Gastroesophageal sphincter (tissue), 4 donors: Measurements from ENCODE around the gene PCSK4. TPM values are rescaled to one million over a fixed set of nuclear protein-coding genes. Genes with fewer than 3 reads are reported as not detected.

ENCODE experiments used
- ATAC-seq: fragments of 150-250 bp; one replicate; pipeline ENCODE4 v1.9.1; 2016; ENCODE audit warnings: mild to moderate bottlenecking, moderate library complexity
- H3K27ac ChIP-seq, 4 donors: fragments of 200-600 bp; sonication (generic) in 3 of 4; 1 replicate in 3 of 4; 2 replicates in 1 of 4; pipeline ENCODE4 v1.5.1; 2016 to 2019
- H3K27me3 ChIP-seq: fragments of 200-600 bp; sonication (generic); one replicate; pipeline ENCODE4 v1.5.1; 2019
- H3K36me3 ChIP-seq, 2 donors: fragments of 200-600 bp; sonication (generic); one replicate each; pipeline ENCODE4 v1.5.1; 2019; ENCODE audit warnings: control low read depth in 1 of 2
- H3K4me1 ChIP-seq, 3 donors: fragments of 200-600 bp; sonication (generic); 1 replicate in 2 of 3; 2 replicates in 1 of 3; pipeline ENCODE4 v1.5.1; 2016 to 2019; ENCODE audit warnings: control low read depth in 2 of 3
- H3K4me3 ChIP-seq, 2 donors: fragments of 200-600 bp; sonication (generic); one replicate each; pipeline ENCODE4 v1.5.1; 2019; ENCODE audit warnings: mild to moderate bottlenecking in 1 of 2, moderate library complexity in 1 of 2
- H3K9me3 ChIP-seq, 3 donors: fragments of 200-600 bp; sonication (generic); one replicate each; pipeline ENCODE4 v1.5.1; 2017 to 2019; ENCODE audit warnings: control low read depth in 2 of 3
- CTCF ChIP-seq, 4 experiments: fragments of 200-600 bp in 2 of 4; fragments of 450-650 bp in 2 of 4; sonication (generic) in 1 of 4; IDR thresholded peaks; one replicate each; pipeline ENCODE4 v1.5.1; 2017 to 2019; ENCODE audit warnings: antibody characterized with exemption in 4 of 4, mild to moderate bottlenecking in 2 of 4, moderate library complexity in 2 of 4
- EP300 ChIP-seq: sonication (generic); formaldehyde crosslinking; IDR thresholded peaks from one replicate; pipeline ENCODE4 v1.6.1; 2017; ENCODE audit warnings: antibody characterized with exemption, mild to moderate bottlenecking
- POLR2A ChIP-seq, 2 donors: fragments of 450-650 bp; IDR thresholded peaks; one replicate each; pipeline ENCODE4 v1.6.1; 2017; ENCODE audit warnings: antibody characterized with exemption in 2 of 2, mild to moderate bottlenecking in 2 of 2, moderate library complexity in 1 of 2
- POLR2AphosphoS5 ChIP-seq: sonication (generic); formaldehyde crosslinking; IDR thresholded peaks from one replicate; pipeline ENCODE4 v1.6.1; 2017; ENCODE audit warnings: antibody characterized with exemption
- WGBS, 2 donors: methylation state at CpG; one replicate each; pipeline ENCODE4 v1.1.5; 2018; ENCODE audit warnings: low coverage in 1 of 2; 5-methylcytosine and 5-hydroxymethylcytosine counted together
- total RNA-seq, 4 donors: library from RNA; depleted of rRNA; stranded (reverse); fragments of >200 nt; gene quantifications; one replicate each; pipeline ENCODE4 v1.1.0, GENCODE V29; 2016

The PCSK4 gene
- total RNA-seq, 4 donors from 2014 or later = 0.94 to 2.2 (median 2.0) TPM

GRCh38 chr19:1472231-1473084 lies 17.7 kb downstream of the PCSK4 start:
- H3K27me3 ChIP-seq = peaks cover 74% of the 10 kb centered on the region
- no peaks in the 10 kb centered on the region for H3K9me3 ChIP-seq
- WGBS, 2 donors = 34 to 50% methylated on average over 6 to 8 of the region's 44 CpGs
- TF ChIP-seq CTCF (IDR thresholded peaks at IDR 0.05) = no peak
- no peak for TF ChIP-seq POLR2A (IDR thresholded peaks at IDR 0.05)
- no peak for TF ChIP-seq EP300
- no peak for TF ChIP-seq POLR2AphosphoS5
- H3K36me3 ChIP-seq = peaks cover 0 to 35% of the 10 kb centered on the region in 2 donors
- no peak overlapping the region for H3K27ac ChIP-seq
- peaks cover 12 to 83% (median 42%) of the 10 kb centered on the region in 3 donors for H3K4me1 ChIP-seq
- no peak for ATAC-seq
- H3K4me3 ChIP-seq = no peak overlapping the region

GRCh38 chr19:1471515-1472160 lies 18.5 kb downstream of the PCSK4 start:
- H3K36me3 ChIP-seq = peaks cover 0 to 30% of the 10 kb centered on the region in 2 donors
- no peak overlapping the region for H3K27ac ChIP-seq
- no CpG with 5 or more reads among the region's 24 CpGs for WGBS, 2 donors
- H3K9me3 ChIP-seq = no peaks in the 10 kb centered on the region
- no peak overlapping the region for H3K4me3 ChIP-seq
- H3K27me3 ChIP-seq = peaks cover 83% of the 10 kb centered on the region
- ATAC-seq = no peak
- TF ChIP-seq POLR2AphosphoS5 (no peak), POLR2A (IDR thresholded peaks at IDR 0.05) (no peak), CTCF (IDR thresholded peaks at IDR 0.05) (no peak), EP300 (no peak)
- H3K4me1 ChIP-seq = peaks cover 14 to 86% (median 50%) of the 10 kb centered on the region in 3 donors

- no peak for ATAC-seq
Measured at GRCh38 chr19:1471010-1471514, 19.1 kb downstream of the PCSK4 start.

GRCh38 chr19:1470305-1471009 lies 19.7 kb downstream of the PCSK4 start:
- H3K4me1 ChIP-seq = peaks cover 14 to 97% (median 50%) of the 10 kb centered on the region in 3 donors
- peak overlapping the region; percentile 4 to 51 for H3K4me3 ChIP-seq
- peak; percentile 32 for ATAC-seq
- peaks cover 0 to 30% of the 10 kb centered on the region in 2 donors for H3K36me3 ChIP-seq
- H3K9me3 ChIP-seq = no peaks in the 10 kb centered on the region
- TF ChIP-seq EP300 (no peak), POLR2AphosphoS5 (no peak), CTCF (IDR thresholded peaks at IDR 0.05) (no peak), POLR2A (IDR thresholded peaks at IDR 0.05) (no peak)
- peaks cover 94% of the 10 kb centered on the region for H3K27me3 ChIP-seq
- WGBS, 2 donors = 0% methylated on average over 2 of the region's 67 CpGs; no CpG with 5 or more reads in 1 of the 2 donors
- no peak overlapping the region for H3K27ac ChIP-seq

More at GRCh38 chr19:1471010-1471514, 19.1 kb downstream of the PCSK4 start:
- Histone ChIP-seq H3K27ac (no peak overlapping the region), H3K9me3 (no peaks in the 10 kb centered on the region), H3K36me3 (peaks cover 0 to 30% of the 10 kb centered on the region in 2 donors), H3K4me3 (peak overlapping the region in 1 of 2 donors; percentile 51), H3K27me3 (peaks cover 88% of the 10 kb centered on the region), H3K4me1 (peaks cover 14 to 91% (median 50%) of the 10 kb centered on the region in 3 donors)
- WGBS, 2 donors = no CpG with 5 or more reads among the region's 28 CpGs
- no peak for TF ChIP-seq CTCF (IDR thresholded peaks at IDR 0.05)
- no peak for TF ChIP-seq EP300
- TF ChIP-seq POLR2A (IDR thresholded peaks at IDR 0.05) = no peak
- TF ChIP-seq POLR2AphosphoS5 = no peak
